PFSK-1 (cell line): ENCODE data around the gene HEMK1.

Experiments
- FOXP2 ChIP-seq: optimal IDR thresholded peaks from 2 replicates; pipeline ENCODE3; 2011; ENCODE audit warnings: borderline replicate concordance, control low read depth, inconsistent platforms; ENCODE audit not compliant: insufficient read depth; ENCODE audit errors: extremely low read length, extremely low read depth
- POLR2AphosphoS5 ChIP-seq: IDR thresholded peaks from 2 replicates; pipeline ENCODE4 v1.6.1; 2012; ENCODE audit warnings: low read depth, mild to moderate bottlenecking, control low read depth, low read length, moderate library complexity
- SIN3A ChIP-seq: IDR thresholded peaks from 2 replicates; pipeline ENCODE4 v1.6.1; 2012; ENCODE audit warnings: mild to moderate bottlenecking, low read length, moderate library complexity, borderline replicate concordance; ENCODE audit not compliant: insufficient read depth
- TAF1 ChIP-seq: IDR thresholded peaks from 2 replicates; pipeline ENCODE4 v1.6.1; 2012; ENCODE audit warnings: low read length, control low read depth, borderline replicate concordance; ENCODE audit not compliant: insufficient read depth
- TF ChIP-seq, protein P1 (sequence below), 2 experiments: IDR thresholded peaks; 2 replicates each; pipeline versions ENCODE4 v1.6.1 to v1.8.0; 2011 to 2012; ENCODE audit warnings: low read depth in 2 of 2, low read length in 2 of 2, control low read depth in 1 of 2, inconsistent platforms in 1 of 2, mild to moderate bottlenecking in 1 of 2, moderate library complexity in 1 of 2; ENCODE audit not compliant: insufficient read depth in 1 of 2

Gene HEMK1

DNA sequence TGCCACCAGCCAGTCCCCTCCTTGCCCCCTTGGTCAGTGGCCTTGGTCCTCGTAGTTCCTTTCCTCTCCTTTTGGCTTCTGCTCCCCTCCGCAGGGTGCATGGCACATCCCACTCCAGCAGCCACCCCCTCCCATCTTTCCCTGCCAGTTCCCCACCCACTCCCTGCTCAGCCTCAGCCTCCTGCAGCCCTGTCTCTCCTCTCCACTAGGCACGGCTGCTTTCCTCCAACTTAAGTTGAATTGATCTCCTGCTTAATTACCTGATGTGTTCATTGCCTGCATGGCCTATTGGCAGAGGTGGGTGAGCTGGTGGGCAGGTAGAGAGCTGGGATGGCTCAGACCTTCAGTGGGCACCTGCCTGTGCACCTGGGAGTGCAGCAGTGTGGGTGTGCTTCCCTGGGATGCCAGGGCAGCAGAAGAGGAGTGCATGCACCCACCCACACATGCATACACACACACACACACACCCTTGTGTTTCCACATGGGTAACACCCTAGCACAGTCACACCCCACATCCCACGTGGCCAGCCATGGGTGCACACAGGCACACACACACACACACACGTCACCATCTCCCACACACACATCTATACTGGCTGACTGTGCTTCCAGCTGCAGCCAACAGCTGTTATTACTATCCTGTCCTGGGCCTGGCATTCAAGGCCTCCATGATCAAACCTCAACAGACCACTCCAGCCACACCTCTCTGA, 32.7 kb upstream of the HEMK1 start:
- no peak for TF ChIP-seq TAF1
- TF ChIP-seq, protein P1, sequence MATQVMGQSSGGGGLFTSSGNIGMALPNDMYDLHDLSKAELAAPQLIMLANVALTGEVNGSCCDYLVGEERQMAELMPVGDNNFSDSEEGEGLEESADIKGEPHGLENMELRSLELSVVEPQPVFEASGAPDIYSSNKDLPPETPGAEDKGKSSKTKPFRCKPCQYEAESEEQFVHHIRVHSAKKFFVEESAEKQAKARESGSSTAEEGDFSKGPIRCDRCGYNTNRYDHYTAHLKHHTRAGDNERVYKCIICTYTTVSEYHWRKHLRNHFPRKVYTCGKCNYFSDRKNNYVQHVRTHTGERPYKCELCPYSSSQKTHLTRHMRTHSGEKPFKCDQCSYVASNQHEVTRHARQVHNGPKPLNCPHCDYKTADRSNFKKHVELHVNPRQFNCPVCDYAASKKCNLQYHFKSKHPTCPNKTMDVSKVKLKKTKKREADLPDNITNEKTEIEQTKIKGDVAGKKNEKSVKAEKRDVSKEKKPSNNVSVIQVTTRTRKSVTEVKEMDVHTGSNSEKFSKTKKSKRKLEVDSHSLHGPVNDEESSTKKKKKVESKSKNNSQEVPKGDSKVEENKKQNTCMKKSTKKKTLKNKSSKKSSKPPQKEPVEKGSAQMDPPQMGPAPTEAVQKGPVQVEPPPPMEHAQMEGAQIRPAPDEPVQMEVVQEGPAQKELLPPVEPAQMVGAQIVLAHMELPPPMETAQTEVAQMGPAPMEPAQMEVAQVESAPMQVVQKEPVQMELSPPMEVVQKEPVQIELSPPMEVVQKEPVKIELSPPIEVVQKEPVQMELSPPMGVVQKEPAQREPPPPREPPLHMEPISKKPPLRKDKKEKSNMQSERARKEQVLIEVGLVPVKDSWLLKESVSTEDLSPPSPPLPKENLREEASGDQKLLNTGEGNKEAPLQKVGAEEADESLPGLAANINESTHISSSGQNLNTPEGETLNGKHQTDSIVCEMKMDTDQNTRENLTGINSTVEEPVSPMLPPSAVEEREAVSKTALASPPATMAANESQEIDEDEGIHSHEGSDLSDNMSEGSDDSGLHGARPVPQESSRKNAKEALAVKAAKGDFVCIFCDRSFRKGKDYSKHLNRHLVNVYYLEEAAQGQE (IDR thresholded peaks at IDR 0.05; ENCODE audit: insufficient read depth in 1 of 2, low read depth in 2 of 2, low read length in 2 of 2): no peak
- no peak for TF ChIP-seq FOXP2
- TF ChIP-seq POLR2AphosphoS5: no peak
- no peak for TF ChIP-seq SIN3A

DNA sequence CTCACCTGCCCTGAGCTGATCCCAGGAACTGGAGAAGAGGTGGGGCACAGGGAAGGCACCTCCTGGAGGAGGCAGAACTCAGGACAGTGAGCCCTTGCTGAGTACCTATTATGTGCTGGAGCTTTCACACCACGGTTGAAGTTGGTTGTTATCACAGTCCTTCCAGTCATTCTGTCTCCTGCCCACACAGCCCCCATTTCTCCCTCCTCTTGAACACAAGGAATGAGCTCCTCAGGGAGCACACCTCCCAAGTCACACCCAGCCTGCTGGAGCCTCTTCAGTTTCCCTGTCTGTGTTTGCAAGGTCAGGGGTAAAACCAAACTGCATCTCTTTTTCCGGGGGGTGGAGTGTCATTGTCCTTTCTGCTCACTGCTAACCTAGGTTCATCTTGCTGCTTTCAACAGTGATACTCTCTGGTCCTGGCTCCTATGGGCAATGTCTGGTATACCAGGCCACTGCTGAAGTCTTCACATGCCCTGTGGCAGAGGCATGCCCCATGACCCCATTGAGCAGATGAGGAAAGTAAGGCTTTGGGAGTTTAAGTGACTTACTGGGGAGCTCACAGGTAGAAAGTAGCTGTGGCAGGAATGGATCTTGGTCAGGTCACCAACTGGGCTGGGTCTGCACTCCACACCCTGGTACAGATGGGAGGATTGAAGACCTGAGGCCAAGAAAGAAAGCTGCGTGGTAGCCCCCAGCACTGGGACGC, 31.7 kb upstream of the HEMK1 start:
- TF ChIP-seq FOXP2 (no peak), TAF1 (no peak), POLR2AphosphoS5 (no peak), SIN3A (no peak)
- TF ChIP-seq, protein P1 (IDR thresholded peaks at IDR 0.05; ENCODE audit: insufficient read depth in 1 of 2, low read depth in 2 of 2, low read length in 2 of 2): no peak

DNA sequence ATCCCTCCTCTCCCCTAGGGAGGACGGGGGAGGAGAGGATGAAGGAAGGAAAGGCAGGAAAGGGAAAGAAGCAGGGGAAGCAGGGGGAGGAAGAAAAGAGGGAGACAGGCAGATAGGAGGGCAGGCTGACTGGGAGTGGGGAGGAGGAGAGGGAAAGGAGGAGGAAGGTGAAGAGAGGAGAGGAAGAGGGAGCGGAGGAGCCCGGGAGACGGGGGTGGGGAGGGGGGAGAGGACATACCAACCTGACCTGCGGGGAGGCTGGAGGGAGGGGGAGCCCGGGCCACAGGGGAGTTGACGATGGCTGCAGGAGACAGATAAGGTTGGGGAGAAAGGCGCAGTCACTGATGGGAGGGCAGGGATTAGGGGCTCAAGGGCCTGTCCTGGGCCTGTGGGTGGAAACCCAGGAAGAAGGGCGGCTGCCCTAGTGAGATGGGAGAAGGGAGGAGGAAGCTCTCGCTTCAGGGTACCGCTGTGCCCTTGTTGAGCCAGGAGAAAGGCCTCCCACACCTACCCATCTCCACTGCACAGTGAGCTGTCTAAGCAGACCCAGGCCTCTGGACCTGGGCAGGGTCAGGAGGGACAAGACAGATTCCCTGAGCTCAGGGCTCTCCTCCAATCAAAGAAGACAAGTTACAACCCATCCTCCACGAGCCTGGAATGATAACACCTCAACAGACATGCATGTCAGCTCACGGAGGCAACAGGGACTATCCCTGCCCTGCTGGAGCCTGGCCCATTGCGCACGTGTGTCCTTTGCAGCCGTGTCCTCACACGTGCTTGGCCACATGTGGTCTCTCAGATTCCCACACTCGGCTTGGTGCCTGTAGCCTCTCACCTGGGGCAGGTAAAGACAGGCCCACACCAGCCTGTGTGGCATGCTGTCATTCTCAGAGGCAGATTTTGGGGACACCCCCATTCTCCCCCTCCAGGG, 29.7 kb upstream of the HEMK1 start:
- TF ChIP-seq POLR2AphosphoS5 (no peak), TAF1 (no peak), SIN3A (no peak), FOXP2 (no peak)
- TF ChIP-seq, protein P1 (IDR thresholded peaks at IDR 0.05; ENCODE audit: insufficient read depth in 1 of 2, low read depth in 2 of 2, low read length in 2 of 2): no peak

DNA sequence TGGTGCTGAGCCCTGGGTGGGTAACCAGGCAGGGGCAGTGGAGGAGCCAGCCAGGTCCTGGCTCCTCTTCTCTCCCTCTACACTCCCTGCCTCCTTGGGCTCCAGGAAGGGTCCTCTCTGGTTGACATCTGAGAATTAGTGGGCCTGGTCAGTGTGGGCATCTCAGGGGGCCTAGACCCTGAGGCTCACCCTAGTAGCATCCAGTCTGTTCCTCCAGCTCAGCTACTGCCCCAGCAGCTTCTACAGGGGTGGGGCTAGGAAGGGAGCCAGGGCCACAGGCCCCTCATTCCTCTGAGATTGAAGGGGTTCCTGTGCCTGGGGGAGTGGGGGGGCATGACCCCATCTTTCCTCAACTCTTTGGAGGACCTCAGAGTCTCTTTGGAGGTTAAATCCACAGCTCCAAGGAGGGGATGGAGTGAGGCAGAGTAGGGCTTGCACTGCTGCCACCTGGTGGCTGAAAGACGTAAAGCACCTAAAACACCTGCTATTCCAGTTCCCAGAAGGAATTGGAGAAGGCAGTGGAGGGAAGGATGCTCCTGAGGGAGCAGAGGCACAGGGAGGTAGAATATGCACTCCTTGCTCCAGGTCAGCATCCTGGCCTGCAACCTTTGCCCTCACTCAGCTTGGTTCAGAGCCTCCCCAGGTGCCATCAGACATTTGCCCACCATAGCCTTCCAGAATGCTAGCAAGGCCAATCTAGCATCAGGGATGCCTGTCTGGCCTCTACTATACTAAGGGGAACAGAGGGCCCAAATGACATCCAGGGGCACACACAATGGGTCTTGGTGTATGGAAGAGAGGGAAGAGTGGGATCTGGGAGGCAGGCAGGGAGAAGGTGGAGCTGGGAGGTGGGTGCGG, 26.9 kb upstream of the HEMK1 start:
- TF ChIP-seq SIN3A: no peak
- TF ChIP-seq POLR2AphosphoS5: no peak
- no peak for TF ChIP-seq TAF1
- TF ChIP-seq FOXP2: no peak
- TF ChIP-seq, protein P1 (IDR thresholded peaks at IDR 0.05; ENCODE audit: insufficient read depth in 1 of 2, low read depth in 2 of 2, low read length in 2 of 2): no peak
